Fibroblast of the aortic adventitia (primary cell): Measurements from ENCODE around the gene HOXC11. TPM values are rescaled to one million over a fixed set of nuclear protein-coding genes. Genes with fewer than 3 reads are reported as not detected.

Experiments
- DNase-seq: peaks from one replicate; pipeline ENCODE4 v3.0.0-alpha.2; 2010; ENCODE audit warnings: low read depth
- H3K4me3 ChIP-seq: 2 replicates; pipeline ENCODE4 v1.5.1; 2011; ENCODE audit warnings: low read depth, mild to moderate bottlenecking, control low read depth, low read length, moderate library complexity
- total RNA-seq: library from RNA; depleted of rRNA; stranded (reverse); fragments of >200 nt; gene quantifications from 2 replicates; pipeline ENCODE4 v1.2.3, GENCODE V29; 2012; ENCODE audit warnings: low replicate concordance
- TF ChIP-seq, protein P1 (sequence below): IDR thresholded peaks from 2 replicates; pipeline ENCODE4 v1.5.1; 2011; ENCODE audit warnings: mild to moderate bottlenecking, low read length, control low read depth, inconsistent platforms; ENCODE audit not compliant: insufficient read depth

The HOXC11 gene
- total RNA-seq, 1 donor = not detected

DNA sequence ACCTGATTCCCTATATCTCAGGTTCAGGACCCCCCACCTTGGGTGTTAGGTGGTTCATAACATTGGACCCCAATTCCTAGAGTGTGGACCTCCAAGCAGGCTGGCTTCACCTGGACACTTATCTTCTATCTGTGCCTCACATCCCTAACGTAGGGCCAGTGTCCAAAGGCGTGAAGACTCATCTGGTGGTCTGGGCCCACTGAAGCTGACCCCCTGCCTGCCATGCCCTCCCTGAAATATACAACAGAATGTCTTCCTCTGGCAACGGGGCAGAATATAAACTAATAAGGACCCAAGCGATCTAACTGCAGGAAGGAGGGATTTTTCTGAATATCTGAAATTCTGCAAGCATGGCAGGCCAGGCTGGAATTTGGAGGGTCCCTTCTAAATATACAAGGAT lies 28.7 kb upstream of the HOXC11 start:
- no peak for DNase-seq
- H3K4me3 ChIP-seq = no peak overlapping the region
- TF ChIP-seq, protein P1, sequence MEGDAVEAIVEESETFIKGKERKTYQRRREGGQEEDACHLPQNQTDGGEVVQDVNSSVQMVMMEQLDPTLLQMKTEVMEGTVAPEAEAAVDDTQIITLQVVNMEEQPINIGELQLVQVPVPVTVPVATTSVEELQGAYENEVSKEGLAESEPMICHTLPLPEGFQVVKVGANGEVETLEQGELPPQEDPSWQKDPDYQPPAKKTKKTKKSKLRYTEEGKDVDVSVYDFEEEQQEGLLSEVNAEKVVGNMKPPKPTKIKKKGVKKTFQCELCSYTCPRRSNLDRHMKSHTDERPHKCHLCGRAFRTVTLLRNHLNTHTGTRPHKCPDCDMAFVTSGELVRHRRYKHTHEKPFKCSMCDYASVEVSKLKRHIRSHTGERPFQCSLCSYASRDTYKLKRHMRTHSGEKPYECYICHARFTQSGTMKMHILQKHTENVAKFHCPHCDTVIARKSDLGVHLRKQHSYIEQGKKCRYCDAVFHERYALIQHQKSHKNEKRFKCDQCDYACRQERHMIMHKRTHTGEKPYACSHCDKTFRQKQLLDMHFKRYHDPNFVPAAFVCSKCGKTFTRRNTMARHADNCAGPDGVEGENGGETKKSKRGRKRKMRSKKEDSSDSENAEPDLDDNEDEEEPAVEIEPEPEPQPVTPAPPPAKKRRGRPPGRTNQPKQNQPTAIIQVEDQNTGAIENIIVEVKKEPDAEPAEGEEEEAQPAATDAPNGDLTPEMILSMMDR = no peak

DNA sequence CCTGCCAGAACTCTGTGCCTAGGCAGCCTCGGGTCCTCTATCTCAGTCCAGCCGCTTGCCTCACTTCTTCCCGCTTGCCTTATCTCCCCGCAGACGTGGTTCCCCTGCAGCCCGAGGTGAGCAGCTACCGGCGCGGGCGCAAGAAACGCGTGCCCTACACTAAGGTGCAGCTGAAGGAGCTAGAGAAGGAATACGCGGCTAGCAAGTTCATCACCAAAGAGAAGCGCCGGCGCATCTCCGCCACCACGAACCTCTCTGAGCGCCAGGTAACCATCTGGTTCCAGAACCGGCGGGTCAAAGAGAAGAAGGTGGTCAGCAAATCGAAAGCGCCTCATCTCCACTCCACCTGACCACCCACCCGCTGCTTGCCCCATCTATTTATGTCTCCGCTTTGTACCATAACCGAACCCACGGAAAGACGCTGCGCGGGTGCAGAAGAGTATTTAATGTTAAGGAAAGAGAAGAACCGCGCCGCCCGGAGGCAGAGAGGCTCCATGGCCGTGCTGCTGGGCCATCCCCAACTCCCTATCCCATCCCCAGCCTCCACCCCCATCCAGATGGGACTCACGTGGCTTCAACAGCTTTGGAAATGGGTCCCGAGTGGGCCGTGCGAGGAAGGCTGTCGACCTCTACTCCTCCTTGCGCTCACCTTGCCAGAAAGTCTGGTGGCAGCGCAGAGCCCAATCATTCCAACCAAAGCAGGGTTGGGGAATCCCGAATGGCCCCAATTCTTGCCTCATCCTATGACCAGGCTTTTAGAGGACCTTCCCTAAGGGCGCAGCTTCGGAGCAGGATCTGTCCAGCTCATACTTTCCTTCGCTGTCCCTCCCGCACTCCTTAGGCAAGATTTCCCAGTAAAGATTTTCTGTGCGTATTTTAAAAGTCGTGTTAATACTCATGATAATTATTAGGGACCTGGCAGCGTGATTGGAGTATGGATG lies 27.7 kb upstream of the HOXC11 start:
- no peak overlapping the region for H3K4me3 ChIP-seq
- TF ChIP-seq, protein P1 = no peak
- DNase-seq = no peak

DNA sequence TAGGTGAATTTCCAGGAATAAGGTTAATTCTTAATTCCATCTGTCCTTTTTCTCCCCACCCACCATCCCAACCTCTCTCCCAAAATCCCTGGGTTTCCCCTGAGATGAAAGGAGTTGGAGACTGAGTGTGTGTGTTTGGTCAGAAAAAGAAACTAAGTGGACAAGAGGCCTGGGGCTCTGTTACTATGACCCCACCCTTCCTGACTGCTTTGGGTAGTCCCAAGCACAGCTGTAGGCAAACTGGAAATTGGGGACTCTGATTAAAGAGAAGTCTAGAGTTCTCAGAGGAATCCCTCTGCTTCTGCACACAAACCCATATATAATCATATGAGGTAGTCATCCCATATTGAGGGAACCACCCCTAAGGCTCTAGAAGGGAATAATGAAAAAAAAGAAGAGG lies 25.2 kb upstream of the HOXC11 start:
- H3K4me3 ChIP-seq = no peak overlapping the region
- TF ChIP-seq, protein P1 = no peak
- DNase-seq = no peak

DNA sequence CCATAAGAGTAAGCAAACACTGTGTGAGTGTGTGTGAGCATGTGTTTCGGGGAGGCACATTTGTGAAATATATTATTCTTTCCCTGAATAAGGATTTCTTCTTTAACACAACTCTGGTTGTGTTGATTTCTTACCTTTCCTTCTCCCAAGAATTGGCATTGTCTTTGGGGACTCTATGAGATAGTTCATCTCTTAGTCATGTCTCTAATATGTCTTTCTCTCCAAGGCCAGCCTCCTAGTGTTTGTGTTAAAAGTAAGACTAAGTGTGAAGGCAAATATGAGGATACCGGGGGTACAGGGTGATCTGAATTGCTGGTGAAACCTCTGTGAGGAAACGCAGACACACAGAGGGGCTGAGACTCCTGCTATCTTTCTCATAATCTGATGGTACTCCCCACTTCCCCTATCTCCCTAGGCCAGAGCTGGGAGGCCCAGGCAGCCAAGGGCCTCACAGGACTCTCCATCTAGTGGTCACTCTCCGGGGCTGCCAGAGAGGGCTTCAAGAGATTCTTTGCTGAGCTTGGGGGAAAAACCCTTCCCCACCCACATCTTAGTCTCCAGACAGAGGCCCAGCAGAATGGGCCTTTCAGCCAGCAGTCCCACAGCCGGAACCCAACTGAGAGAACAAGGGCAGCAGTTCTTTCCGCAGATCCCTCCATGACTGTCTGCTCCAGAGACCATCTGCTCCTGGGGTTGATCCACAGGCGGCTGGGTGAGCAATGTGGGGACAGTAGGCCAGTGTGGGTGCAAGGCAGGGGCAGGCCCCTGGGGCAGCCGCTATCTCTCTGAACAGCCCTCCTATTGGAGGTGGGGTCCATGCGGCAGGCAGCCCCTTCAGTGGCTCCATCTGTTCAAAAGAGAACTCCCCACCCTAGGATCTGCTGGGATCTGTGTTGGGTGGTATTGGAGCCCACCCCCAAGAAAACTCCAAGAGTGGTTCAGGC lies 24.0 kb upstream of the HOXC11 start:
- DNase-seq = no peak

DNA sequence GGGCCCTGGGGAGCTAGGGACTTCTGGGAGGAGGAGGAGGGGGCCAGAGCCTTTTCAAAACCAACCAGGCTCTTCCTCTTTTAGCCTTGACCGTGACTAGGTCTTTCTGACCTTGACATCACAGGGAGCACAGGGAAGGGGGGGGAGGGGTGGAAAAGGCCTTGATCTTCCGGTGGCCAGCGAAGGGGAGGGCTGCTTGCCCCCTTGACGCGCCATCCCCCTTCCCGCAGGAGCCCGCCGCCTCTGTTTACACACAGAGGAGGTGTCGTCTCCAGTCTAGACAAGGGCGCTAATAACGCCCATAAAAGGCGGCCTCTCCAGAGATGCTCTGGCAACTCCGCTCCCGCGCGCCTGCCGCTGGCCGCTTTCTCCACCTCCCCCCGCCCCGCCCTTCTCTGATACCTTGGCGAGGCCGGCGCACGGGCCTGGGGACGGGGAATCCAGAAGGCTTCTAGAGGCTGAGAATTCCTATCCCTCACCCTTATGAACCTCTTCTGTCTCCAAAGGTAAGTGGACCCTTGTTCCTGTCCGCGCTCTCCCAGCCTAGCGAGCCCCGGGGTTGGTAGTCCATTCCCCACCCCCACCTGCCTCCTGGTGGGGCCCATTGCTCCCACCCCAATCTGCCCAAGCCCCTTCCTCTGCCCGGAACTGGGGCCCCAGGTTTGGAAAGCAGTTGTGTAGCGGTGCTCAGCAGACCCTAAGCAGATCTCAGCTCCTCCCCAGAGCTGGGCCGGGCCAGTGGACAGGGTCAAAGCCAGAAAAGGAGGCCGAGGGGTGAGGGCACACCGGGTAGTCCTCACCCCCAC lies 23.1 kb upstream of the HOXC11 start:
- DNase-seq = no peak
- no peak overlapping the region for H3K4me3 ChIP-seq
- TF ChIP-seq, protein P1 = no peak

More for the DNA sequence above, 24.0 kb upstream of the HOXC11 start:
- TF ChIP-seq, protein P1 = no peak
- no peak overlapping the region for H3K4me3 ChIP-seq

DNA sequence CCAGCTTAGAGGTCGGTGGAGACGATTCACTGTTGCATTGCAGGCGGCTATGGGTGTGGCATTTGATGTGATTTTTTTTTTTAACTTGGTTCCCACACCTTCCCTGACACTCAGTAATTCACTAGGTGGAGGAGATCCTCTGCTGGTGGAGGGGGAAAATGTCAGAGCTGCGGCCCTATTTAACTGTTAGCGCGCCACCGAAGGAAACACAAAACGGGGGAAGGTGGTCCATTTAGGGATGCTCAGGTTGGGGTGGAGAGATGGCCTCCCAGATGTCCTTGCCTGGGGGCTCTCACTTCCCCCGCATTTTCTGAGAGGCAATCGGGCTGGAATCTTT lies 22.5 kb upstream of the HOXC11 start:
- DNase-seq = no peak
- TF ChIP-seq, protein P1 = no peak
- H3K4me3 ChIP-seq = no peak overlapping the region
